SU-DHL-6 (cell line): ENCODE measurements around the gene MAGEA9B.

Experiments used
- CTCF ChIP-seq: fragments of 200-600 bp; sonication (generic); IDR thresholded peaks from one replicate; pipeline ENCODE4 v1.5.1; 2017; ENCODE audit warnings: antibody characterized with exemption, mild to moderate bottlenecking, low read length, moderate library complexity; ENCODE audit not compliant: insufficient read depth, poor library complexity, severe bottlenecking
- EZH2phosphoT487 ChIP-seq: fragments of 200-600 bp; sonication (generic), shearing (Covaris generic); conservative IDR thresholded peaks from 2 replicates; pipeline ENCODE4 v1.6.1; 2018; ENCODE audit warnings: mild to moderate bottlenecking, antibody characterized with exemption, low read length, moderate library complexity, mixed read lengths

- no peak for TF ChIP-seq CTCF
- TF ChIP-seq EZH2phosphoT487 = no peak
Measured at GRCh38 chrX:149618871-149619270, 31.6 kb upstream of the MAGEA9B start.
